NCI-H187 (cell line): ENCODE measurements around the gene OTUD4.
A peak's percentile ranks its signal among the peaks of the same experiment; 100 is the strongest.

Experiments used
- DNase-seq, 2 experiments: peaks; one replicate each; lab custom pipeline; 2025; lab: John Stamatoyannopoulos, UW

Gene OTUD4

GRCh38 chr4:145108128-145108527 is 72.3 kb downstream of the OTUD4 start:
- no peak for DNase-seq

GRCh38 chr4:145107126-145107525 is 73.3 kb downstream of the OTUD4 start:
- no peak for DNase-seq

- DNase-seq: no peak
Observed at GRCh38 chr4:145103496-145103895, 76.9 kb downstream of the OTUD4 start.

GRCh38 chr4:145102619-145103018 is 77.8 kb downstream of the OTUD4 start:
- DNase-seq: no peak

GRCh38 chr4:145101091-145101490 is 79.3 kb downstream of the OTUD4 start:
- no peak for DNase-seq

GRCh38 chr4:145099653-145100052 is 80.7 kb downstream of the OTUD4 start:
- DNase-seq: no peak

GRCh38 chr4:145098675-145099037 is 81.7 kb downstream of the OTUD4 start:
- DNase-seq: peak in 1 of 2 experiments; percentile 41

GRCh38 chr4:145097821-145098674 is 82.3 kb downstream of the OTUD4 start, which contains the start of the genes ABCE1 and ANAPC10:
ABCE1 (plus strand) TSS chr4:145098311; CDS start chr4:145104413, 6,102 bp downstream.
ANAPC10 (minus strand) TSS chr4:145098196; CDS start chr4:145096099, 2,097 bp downstream.
- DNase-seq: peak; percentile 69 to 86

GRCh38 chr4:145097331-145097820 is 83.0 kb downstream of the OTUD4 start:
- DNase-seq: no peak

- no peak for DNase-seq
Observed at GRCh38 chr4:145093638-145094037, 86.8 kb downstream of the OTUD4 start.

GRCh38 chr4:145090380-145090779 is 90.0 kb downstream of the OTUD4 start:
- DNase-seq: no peak

GRCh38 chr4:145083891-145084605 is 96.3 kb downstream of the OTUD4 start:
- no peak for DNase-seq
